HG02642 (cell line): ENCODE results near the gene OTUD3.
"Not testable (repeated sequence)": the region's sequence is repeated elsewhere in the genome, so short reads cannot be mapped to it uniquely, and the experiment has no call there.

Source experiments
- ATAC-seq: cut with Tn5 transposase; IDR thresholded peaks from one replicate; pipeline ENCODE4 v1.9.1; 2021; ENCODE audit warnings: mild to moderate bottlenecking; ENCODE audit not compliant: unreplicated experiment, poor library complexity

The OTUD3 gene

DNA sequence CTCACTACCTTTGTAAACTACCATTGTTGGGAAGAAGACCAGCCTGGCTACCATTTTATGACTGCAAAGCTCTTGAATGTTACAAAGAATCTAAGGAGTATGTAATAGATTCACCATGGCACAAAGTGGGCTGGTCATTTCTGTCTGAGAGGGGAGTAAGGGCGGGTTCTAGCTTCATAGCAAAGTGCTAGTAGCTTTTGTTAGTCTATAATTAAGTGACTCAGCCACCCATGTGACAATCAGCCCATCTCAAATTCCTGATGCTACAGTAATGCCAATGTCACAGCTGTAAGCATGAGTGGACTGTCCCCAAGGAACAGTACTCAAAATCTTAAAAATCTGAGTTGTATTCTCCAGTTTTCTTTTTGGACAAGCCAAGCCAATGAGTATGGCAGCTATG is 15.4 kb upstream of the OTUD3 start:
- no peak for ATAC-seq

DNA sequence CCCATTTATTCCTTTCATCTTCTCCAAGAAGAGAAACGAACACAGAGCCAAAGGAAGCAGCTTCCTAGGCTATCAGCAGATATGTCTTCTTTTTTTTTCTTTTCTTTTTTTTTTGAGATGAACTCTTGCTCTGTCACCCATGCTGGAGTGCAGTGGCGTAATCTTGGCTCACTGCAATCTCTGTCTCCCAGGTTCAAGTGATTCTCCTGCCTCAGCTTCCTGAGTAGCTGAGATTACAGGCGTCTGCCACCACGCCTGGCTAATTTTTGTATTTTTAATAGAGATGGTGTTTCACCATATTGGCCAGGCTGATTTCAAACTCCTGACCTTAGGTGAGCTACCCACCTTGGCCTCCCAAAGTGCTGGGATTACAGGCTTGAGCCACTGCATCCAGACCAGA is 13.6 kb upstream of the OTUD3 start:
- ATAC-seq = not testable (repeated sequence)

DNA sequence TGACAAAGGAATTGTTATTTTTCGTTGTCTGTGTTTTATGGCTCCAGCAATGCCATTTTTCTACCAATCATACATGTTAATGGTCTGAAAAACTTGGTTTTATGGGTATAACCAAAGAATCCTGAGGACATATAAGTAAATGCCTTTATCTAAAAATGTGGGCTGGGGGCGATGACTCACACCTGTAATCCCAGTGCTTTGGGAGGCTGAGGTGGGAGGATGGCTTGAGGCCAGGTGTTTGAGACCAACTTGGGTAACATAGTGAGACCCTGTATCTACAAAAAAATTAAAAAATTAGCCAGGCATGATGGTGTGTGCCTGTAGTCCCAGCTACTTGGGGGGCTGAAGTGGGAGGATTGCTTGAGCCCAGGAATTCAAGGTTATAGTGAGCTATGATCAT is 12.7 kb upstream of the OTUD3 start:
- not testable (repeated sequence) for ATAC-seq

DNA sequence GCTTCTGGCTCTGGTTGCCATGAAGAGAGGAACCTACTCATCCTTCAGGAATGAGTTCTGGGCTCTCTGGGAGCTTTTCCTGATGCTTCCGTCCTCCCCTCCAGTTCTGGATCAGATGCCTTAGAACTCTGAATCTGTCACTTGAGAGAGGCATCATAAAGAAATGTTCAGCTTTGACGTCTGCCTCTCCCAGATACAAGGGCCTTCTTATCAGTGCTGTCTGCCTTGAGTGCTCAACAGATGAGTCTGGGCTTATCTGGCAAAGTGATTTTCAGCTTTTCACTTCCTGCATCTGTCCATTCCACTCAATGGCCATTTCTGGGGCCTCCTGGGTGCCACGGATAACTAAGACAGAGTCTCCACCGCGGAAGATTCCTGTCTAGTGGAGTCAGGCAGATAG is 12.3 kb upstream of the OTUD3 start:
- ATAC-seq = no peak

DNA sequence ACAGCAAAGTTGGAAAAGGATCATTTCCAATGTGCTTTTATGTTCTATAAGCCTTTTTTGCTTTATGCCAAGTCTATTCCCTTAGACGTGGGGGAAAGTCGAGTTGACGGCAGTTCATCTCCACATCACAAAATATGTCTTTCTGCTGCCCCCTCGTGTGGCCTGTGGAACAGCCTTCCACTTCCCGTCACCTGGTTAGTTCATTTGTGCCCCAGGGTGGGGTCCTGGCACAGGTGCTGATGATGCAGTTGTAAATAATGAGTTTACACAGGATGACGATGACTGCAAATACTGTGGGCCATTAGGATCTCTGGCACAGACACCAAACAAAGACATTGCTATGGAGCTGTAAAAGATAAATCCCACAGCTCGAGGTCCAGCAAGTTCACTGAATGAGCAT is 10.0 kb upstream of the OTUD3 start:
- no peak for ATAC-seq

DNA sequence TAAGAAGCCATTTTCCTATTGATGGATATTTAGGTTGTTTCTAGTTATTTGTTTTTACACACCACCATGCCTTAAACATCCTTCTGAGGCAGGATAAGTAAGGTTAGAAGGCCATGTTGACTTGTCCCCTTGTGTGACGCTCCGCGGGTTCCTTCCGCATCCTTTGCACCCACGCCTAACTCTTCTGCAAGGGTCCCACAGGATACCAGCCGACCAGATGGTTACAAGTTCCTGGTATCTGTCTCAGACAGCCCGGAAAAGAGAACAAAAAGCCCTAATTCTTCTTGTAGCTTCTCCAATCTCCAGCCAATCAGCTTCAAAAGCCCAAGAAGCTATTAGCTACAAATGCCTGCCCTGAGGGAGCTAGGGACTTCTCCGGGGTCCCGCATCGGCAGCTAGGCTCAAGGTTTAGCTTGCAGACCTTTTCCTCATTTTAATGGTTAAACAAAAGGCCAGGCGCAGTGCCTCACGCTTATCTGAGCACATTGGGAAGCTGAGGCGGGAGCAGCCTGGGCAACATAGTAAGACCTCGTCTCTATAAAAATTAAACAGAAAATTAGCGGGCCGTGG is 4.9 kb upstream of the OTUD3 start:
- no peak for ATAC-seq

DNA sequence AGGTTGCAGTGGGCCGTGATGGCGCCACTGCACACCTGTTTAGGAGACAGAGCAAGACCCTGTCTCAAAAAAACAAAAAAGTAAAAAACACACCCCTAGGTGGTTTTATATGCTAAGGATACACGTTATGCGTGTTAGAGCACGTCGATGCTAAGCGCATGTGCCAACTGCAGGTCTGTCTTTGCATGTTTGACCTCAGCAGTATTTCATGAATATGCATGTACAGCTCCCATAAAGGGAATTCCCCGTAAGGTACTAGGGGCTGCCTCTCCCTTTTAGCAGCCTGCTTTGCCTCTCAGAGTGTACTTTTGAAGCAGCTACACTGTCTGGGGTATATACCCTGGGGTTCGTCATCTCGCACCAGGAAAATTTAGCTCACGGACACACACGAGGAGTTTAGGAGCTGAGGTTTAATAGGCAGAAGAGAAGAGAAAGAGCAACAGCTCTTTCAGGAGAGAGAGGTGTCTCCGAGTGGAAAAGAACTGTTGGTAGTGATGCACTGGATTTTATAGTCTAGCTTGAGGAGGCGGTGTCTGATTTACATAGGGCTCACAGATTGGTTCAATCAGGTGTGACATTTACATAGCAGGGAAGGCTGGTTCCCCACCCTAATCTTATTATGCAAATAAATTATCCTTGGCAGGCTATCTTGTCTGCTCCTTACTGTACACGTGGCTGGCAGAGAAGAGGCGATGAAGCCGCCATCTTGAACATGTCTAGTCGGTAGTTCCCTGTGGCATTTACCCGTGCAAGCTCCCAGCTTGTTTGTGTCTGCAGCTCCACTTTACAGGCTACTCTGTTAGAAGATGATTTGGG is 4.2 kb upstream of the OTUD3 start:
- ATAC-seq = no peak

DNA sequence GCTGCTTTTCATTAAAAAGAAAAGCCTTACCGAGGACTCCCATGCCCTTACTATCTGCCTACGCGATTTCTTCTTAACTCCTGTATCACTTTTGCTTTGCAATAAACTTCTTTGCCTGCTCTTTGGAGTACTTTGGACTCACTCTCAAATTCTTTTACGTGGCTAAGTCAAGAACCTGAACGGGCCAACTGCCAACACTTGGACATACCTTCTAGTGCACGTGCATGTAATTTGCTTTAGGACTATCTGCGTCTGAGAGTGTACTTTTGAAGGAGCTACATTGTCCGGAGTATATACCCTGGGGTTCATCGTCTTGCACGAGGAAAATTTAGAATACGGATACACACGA is 3.6 kb upstream of the OTUD3 start:
- ATAC-seq = no peak

DNA sequence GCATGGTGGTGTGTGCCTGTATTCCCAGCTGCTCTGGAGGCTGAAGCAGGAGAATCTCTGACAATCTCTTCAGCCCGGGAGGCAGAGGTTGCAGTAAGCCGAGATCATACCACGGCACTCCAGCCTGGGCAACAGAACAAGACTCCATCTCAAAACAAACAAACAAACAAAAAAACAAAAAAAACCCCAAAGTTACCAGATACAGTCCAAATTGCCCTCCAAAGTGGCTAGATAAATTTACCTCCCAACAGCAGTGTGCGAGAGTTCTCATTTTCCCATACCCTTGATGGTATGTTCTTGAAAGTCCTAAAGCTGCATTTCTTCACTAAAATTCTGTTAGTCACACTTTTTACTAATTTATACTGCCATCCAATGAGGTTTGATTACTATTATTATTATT is 3.0 kb upstream of the OTUD3 start:
- ATAC-seq = no peak

DNA sequence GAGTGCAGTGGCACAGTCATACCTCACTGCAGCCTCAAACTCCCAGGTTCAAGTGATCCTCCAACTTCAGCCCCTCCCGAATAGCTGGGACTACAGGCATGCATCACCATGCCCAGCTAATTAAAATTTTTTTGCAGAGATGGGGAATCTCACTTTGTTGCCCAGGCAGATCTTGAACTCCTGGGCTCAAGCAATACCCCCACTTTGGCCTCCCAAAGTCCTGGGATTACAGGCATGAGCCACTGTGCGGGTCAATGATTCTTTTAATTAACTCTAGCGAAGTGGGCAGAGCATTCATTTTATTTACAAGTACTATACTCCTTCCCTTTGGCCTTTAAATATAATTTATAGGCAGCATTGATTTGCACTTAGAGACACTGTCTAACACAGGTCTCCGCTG is 2.5 kb upstream of the OTUD3 start:
- no peak for ATAC-seq

DNA sequence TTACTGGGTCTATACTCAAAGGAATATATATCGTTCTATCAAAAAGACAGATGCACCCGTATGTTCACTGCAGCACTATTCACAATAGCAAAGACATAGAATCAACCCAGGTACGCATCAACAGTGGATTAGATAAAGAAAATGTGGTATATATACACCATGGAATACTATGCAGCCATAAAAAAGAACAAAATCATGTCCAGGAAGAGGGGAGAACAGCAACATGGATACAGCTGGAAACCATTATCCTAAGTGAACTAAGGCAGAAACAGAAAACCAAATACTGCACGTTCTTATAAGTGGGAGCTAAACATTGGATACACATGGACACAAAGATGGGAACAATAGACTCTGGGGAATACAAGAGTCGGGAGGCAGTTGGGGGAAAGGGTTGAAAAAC is 1.4 kb upstream of the OTUD3 start:
- ATAC-seq = not testable (repeated sequence)

DNA sequence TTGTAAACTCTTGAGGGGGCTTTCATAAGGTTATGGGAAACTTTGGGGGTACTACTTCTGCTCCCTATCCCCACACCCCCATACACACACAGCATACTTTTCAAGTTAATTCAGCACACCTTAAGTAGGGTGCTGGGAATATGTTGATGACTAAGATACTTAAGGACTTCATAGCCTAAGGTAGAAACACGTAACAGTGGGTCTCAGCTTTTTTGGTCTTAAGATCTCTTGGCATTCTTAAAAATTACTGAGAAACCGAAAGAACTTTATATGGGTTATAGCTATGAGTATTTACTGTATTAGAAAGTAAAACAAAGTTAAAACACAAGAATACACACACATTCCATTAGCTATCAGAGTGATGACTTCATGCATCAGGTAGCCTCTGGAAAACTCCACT is 2.1 kb downstream of the OTUD3 start:
- ATAC-seq = no peak

DNA sequence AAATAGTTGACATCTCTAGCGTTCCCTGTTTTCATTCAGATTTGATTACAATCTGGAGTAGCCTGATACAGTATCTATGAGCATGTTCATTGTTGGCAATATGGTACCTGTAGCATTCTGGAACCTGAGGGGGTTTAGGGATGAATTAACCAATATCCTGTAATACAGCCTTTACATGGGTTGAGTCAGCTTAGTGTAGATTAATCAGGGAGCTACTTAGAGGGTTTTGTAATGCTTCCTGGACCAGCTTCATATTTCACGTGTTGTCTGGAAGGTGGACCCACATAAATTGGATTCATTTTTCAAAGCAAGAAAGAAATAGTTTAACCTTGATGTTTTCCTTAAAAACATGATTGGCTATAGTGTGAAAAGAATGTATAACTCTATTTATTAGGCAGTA is 3.6 kb downstream of the OTUD3 start:
- no peak for ATAC-seq

DNA sequence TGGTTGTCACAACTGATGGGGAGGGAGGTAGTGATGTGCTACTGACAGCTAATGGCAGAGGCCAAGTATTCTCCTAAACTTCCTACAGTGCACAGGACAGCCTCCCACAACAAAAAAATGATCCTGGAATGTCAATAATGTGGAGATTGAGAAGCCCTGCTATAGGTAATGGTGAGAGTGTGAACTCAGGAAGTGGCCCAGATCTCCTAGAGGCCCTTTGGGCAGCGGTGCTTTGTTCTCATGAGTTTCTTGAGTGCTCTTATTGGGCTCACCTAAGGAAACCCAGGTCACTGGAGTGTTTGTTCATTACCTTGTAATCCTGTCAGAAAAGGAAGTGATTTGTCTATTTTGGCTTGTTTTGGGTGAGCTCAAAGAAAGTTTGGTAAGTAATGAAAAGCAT is 5.9 kb downstream of the OTUD3 start:
- ATAC-seq = no peak

DNA sequence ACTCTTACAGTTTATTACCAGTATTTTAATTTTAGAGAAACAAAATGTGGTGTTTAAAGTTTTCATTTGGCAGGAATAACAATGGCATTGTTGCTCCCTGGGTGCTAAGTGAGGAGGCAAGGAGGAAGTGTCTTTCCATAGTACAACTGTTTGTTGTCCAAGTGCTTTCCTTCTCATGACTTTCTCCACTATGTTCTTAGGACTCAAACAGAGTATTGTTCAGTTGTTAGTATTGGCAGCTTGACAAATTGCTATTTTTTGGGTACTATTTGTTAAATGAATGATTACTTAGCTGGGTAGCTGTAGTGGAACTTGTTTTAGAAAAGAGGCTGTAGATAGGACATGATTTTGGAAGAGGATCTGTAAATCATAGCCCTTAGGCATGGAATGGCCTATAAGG is 7.5 kb downstream of the OTUD3 start:
- ATAC-seq = no peak

DNA sequence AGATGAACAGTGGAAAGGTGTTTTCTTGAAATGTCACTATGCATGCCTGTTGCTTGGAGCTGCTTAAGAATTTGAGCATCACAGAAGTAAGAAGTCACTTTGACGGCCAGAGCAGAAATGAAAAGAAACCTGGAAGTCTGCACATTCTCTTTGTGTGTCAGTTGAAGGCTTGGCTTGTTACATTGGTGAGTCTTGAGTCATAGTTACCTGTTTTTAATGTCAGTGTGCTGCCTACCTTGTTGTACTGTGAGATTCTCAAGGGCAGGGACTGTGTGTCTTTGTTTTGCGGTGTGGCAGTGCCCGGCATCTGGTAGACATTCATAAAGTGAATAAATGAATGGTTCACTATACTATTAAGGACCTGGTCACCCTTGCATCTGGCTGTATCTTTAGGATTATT is 9.9 kb downstream of the OTUD3 start:
- no peak for ATAC-seq

DNA sequence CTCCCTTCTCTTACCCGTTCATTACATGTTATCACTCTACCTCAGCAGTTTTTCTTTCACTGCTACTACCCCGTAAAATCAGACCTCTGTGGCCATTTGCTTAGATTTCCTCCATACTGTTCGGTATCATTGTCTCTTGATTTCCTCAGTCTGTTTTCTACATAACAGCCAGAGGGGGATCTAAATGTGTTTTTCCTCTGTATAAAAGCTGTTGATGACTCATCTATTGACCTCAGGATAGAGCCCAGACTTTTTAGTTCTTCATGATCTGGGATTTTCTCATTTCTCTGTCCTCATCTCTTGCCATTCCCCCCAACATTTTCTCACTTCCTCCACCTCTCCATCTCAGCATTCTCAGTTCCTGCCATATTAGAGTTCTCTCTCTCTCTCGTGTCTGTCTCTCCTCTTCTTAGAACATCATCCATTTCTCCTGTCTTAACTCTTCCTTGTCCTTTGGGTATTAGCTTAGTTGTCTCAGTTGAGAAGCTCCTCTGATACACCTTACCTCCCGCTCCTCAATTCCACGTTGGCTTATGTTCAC is 10.5 kb downstream of the OTUD3 start:
- ATAC-seq = no peak

DNA sequence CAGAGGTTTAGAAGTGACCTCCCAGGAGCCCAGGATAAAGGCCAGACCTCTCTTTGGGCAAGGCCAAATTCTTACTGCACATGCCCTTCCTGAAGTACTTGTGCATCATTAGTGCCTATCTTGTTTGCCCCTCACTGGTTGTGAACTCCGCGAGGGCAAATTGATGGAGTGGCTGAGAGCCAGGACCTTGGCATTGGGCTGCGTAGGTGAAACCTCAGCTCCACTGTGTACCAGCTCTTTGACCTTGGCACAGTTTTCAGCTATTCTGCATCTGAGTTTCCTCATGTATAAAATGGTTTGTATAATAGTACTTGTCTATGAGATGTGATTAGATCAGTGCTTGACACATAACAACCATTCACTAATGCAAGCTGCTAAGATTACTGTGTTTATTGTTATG is 11.5 kb downstream of the OTUD3 start:
- no peak for ATAC-seq

DNA sequence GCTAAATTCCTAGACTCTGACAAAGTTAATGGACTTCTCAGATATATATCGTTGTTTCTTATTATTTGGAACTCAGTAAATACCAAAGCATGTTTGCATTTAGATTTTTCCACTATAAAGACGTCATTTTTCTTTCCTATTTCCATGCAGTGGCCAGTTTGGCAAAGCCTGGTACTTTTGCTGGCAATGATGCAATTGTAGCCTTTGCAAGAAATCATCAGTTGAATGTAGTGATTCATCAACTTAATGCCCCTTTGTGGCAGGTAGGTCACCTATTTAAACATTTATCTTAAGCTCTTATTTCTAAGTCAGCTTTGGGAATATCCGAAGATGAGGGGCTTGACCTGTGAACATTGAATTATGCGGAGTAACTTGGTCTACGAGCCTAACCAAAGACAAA is 12.0 kb downstream of the OTUD3 start:
- no peak for ATAC-seq

DNA sequence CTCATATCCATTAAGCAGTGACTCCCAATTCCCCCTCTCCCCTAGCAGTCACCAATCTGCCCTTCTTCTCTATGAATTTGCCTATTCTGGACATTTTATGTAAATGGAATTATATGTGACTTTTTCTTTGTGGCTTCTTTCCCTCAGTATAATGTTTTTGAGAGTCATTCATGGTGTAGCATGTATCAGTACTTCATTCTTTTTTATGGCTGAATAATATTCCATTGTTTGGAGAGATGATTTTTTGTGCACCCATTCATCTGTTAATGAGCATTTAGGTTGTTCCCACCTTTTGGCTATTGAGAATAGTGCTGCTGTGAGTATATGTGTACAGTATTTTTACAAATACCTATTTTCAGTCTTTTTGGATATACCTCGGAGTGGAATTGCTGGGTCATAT is 19.5 kb downstream of the OTUD3 start:
- no peak for ATAC-seq

DNA sequence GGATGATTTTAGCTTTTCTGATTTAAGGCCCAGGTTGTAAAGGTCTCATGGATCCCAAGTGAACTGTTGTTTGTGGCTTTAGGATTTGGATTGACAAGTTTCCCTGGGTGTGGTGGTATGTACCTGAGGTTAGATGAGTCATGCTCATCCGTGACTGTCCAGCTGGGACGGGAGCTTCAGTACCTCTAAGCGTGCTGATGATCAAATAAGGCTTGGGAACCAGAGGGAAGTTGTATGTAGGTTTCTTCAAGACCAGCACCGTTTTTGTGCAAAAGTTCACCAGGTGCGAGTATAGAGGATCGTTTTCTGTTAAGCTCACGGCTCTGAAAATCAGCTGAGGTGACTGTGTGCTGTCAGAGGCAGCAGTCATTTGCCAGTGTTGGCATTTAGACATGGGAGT is 21.4 kb downstream of the OTUD3 start:
- no peak for ATAC-seq

DNA sequence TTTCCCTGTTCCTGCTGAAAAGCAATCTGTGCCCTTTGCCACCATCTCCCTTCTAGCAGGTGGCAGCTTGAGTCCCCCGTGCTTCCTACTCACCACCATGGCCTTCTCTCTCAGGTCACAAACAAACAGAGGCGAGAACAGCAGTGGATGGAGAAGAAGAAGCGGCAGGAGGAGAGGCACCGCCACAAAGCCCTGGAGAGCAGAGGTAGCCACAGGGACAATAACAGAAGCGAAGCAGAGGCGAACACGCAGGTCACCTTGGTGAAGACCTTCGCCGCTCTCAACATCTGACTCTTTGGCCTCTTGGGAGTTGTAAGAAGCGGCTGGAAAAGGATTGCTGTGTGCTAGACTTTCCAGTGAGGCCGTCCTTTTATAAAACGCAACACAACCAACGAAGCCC is 25.3 kb downstream of the OTUD3 start:
- no peak for ATAC-seq
